HG03103 (cell line): Measurements from ENCODE around the gene NDUFA13.

Source experiments
- ATAC-seq: cut with Tn5 transposase; IDR thresholded peaks from one replicate; pipeline ENCODE4 v1.9.1; 2021; ENCODE audit warnings: low read depth; ENCODE audit not compliant: unreplicated experiment

Gene NDUFA13

DNA sequence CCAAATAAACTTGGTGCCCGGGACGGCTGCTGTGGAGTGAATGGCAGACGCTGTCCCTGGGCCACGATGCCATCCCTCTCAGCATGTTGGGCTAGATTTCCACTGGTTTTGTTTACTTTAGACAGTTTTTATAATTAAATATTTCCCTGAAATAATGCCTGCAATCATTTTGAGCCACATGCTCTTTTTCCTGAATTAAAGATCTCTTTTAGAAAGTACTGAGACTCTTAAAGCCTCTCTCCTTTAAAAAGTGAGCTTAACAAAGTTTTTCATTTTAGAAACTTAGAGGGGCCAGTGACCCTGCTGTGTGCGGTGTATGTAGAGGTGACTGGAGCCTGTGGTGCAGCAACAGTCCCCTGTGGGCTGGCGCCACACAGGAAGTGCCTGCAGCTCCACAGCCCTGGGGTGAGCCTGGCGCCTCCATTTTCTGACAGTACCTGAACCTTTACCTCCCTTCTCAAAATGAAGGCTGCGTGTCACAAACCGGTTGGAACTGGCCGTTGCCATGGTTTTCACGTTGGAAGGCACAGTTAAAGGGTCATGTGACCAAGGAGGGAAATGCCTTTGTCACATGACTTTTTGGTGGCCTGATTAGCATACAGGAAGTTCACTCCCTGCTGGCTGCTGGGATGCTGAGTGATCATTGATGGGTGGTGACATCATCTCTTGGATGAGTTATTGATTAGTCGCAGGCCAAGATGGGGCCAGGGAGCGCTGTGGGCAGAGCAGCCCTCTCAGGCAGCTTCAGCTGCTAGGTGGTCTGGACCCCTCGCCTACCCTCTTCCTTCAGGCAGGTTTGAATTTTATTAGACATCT, 26.9 kb upstream of the NDUFA13 start:
- no peak for ATAC-seq

DNA sequence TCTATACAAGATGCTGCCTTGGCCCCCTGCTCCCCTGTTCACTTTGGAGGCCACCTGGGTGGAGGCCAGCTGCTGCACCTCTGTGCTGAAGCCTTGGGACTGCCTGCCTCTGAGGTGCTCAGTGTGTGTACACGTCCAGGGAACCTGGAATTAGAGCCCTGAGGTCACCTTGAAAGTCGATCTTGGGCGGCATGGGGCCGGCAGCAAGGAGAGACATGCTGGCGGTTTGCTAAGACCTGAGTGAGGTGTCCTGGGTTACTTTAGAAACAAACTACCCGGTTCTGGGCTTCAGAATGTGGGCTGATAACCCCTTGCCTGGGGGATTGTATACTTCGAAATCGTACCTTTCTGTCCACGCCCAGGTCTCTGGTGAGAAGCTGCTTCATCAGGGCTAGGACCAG, 26.2 kb upstream of the NDUFA13 start:
- ATAC-seq, result no peak

DNA sequence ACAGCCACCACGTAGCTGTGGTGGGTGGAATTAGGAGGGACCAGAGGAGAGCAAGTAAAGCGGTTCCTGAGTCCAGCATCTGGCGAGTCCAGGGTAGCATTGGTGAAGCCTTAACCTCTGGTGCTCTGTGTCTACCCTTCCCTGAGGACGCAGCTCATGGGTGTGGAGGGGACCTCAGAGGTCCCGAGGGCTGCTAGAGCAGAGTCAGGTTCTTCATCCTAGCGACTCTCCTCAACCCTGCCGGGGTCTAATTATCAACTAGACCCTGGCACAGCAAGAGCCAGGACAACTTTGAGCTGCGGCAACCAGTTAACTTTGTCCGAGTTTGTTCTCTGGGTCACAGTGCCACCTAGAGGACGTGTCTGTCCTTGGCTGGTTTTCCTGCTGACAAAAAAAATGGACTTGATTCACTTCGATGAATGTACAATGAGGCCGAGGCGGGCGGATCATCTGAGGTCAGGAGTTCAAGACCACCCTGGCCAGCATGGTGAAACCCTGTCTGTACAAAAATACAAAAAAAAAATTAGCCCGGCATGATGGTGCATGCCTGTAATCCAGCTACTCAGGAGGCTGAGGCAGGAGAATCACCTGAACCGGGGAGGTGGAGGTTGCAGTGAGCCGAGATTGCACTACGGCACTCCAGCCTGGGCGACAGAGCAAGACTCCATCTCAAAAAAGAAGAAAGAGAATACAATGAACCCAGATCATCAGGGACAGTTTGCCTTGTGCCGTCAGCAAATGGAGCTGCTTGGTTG, 25.6 kb upstream of the NDUFA13 start:
- ATAC-seq, result no peak

DNA sequence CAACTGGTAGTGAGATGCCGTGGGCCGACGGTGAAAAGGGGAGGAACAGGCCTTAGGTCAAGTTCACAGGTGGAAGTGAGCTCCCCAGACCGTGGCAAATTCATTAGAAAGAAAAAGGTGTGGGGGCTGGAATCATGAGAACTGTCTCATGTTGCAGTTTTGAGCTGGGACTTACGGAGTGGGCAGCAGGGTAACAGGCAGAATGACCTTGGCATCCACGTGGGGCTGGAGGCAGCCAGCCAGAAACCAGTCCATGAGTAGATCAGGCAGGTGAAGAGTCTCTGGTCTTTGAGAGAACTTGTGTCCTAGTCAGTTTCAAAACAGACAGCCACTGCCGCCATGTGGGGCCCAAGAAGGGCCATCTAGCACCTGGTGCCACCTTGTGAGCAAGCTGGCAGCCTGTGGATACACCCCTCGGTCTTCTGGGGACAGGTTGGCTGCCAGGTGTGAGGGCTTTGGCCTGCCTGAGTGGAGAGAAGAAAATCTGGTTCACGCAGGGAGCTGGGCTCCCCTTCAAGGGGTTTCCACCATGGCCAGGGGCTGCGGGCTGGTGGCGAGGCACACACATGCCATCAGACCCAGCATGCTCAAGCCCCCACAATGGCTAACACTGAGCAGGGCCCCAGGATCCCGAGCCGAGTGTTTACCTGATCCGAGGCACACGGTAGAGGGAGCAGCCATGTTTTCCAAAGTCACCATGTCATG, 24.6 kb upstream of the NDUFA13 start:
- no peak for ATAC-seq

DNA sequence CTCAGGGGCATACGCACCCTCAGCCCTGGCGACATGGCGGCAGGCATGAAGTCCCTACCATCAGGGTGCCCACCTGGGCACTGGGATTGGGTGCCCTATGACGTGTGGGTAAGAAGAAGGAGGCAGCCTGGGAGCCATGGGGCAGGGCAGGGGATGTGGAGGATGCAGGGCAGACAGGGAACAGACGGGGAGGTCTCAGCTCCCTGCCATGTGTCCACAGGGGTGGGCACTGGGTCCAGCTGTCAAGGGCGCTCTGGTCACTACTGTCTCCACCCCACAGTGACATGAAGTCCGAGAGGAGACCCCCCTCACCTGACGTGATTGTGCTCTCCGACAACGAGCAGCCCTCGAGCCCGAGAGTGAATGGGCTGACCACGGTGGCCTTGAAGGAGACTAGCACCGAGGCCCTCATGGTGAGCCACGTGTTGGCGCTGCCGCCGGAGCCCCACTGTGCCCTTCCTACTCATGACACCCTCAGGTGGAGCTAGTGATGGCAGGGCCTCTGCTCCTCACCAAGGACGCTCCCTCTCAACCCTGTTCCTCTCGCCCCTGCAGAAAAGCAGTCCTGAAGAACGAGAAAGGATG, 23.9 kb upstream of the NDUFA13 start:
- no peak for ATAC-seq

DNA sequence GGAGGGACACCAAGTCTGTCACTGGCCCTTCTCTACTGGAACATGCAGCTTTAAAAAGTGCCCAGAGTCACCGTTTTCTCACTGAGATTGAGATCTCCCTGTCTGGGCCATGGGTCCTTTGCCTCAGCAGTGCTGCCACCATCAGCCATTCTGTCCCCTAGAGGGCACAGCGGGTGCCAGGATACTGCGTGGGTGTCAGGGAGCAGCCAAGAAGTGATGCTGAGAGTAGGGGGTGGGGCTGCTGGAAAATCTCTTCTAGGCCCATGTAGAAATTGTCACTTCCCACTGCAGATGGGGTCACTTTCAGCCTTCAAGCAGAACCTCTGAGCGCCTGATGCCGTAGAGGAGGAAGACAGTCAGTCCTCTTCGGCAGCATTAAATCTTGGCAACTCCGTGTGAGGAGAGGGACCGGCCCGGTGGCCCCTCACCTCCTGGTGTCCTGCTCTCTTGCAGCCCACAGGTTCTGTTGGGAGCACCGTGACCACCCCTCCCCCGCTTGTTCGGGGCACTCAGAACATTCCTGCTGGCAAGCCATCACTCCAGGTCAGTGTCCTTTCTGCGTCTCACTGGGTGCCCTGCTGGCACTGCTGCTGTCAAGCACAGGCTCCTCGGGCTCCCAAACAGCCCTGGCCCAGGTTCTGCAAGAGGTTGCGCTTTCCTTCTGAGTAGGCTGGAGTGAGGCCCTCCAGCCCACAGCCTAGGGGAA, 22.0 kb upstream of the NDUFA13 start:
- ATAC-seq, result no peak

DNA sequence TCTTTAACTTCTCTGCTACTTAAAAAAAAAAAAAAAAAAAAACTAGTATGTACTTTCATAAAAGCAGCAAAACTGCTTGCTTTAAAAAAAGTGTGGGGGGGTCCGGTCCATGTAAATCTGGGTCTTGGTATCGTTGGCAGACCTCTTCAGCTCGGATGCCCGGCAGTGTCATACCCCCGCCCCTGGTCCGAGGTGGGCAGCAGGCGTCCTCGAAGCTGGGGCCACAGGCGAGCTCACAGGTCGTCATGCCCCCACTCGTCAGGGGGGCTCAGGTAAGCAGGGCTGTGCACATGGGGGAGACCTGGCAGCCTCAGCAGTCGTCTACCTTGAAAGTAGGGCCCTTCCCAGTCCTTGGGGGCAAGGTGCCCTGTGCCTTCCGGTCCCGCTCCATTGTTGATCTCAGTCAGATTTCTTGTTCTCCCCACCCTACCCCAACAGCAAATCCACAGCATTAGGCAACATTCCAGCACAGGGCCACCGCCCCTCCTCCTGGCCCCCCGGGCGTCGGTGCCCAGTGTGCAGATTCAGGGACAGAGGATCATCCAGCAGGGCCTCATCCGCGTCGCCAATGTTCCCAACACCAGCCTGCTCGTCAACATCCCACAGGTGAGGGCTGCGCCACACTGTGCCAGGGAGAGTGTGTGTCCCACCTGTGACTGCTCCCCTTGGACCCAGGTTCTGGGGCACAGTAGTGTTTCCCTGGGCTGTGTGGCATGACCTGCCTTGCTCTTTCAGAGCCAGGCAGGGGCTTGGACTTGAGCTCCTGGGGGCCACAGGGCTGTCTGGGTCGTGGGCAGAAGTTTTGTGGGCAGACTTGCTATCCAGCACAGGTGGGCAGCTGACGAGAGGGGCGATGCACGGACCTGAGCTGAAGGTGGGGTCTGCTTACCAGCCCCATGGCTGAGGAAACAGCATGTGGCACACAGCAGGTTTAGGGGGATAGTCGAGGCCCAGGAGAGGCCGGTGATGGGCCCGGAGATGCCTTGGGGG, 20.1 kb upstream of the NDUFA13 start:
- ATAC-seq, result no peak

DNA sequence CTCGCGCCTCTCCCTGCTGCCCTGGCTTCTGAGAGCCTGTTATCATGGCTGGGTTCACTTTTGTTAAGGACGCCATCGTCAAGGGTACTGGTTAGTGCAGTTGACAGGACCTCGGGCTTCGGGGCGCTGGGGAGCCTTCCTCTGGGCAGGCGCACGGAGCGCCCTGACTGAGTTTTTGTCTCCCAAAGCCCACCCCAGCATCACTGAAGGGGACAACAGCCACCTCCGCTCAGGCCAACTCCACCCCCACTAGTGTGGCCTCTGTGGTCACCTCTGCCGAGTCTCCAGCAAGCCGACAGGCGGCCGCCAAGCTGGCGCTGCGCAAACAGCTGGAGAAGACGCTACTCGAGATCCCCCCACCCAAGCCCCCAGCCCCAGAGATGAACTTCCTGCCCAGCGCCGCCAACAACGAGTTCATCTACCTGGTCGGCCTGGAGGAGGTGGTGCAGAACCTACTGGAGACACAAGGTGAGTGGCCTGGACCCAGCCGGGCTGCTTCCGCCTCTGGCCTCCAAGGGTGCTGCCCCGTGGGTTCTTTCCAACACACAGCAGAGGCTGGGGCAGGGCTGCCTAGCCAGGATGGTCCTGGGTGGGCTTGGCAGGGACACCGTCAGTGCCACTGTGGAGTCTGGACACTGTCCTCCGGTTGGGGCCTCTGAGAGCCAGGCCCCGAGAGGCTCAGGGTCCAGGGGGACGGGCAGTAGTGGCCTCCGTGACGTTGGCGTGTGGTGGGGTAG, 17.6 kb upstream of the NDUFA13 start:
- ATAC-seq, result no peak

DNA sequence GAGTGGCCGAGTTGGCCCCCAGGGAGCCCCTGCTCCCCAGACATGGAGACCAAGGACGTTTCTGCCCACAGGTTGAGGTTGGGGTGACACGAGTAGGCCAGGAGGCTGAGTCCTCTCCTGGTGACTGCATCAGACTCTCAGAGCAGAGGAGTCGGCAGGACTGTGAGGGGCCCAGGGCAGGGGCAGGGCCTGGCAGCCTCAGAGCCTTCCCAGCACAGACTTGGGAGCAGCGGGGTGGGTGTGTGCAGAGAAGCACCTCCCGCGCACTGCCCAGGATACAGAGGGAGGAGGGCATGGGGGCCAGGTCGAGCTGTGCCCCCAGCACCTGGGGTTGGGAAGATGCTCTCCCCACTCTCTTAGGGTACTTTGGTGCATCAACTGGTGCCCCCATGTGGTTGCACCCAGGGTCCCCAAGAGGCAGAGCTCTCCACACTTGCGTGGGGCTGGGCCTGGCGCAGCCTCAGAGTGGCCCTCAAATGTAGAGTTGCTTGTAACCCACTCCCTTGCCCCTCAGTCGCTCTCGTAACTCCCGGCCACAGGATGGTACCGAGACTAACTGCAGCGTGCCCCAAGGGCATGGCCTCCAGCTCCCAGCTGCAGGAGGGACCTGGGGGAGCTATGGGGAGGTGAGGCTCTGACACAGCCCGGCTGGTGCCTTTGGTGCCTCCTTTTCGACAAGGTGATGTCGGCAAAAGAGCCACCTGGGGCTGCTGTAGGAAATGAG, 16.6 kb upstream of the NDUFA13 start:
- no peak for ATAC-seq

DNA sequence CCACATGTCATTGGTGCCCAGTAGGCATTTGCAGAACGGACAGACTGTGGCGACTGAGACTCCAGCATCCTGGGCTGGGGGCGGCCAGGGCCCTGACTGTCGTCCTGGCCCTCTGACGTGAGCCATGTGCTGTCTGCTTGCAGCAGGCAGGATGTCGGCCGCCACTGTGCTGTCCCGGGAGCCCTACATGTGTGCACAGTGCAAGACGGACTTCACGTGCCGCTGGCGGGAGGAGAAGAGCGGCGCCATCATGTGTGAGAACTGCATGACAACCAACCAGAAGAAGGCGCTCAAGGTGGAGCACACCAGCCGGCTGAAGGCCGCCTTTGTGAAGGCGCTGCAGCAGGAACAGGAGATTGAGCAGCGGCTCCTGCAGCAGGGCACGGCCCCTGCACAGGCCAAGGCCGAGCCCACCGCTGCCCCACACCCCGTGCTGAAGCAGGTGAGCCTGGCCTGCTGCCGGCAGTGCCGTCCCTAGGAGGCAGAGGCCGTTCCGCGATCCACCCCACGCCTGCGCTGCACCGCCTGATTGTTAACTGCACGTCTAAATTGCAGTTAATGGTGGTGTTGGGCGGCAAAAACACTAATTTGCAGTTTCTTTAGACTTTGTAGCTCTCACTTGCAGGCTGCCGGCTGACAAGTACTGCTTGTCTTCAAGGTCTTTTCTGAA, 14.9 kb upstream of the NDUFA13 start:
- ATAC-seq, result no peak

DNA sequence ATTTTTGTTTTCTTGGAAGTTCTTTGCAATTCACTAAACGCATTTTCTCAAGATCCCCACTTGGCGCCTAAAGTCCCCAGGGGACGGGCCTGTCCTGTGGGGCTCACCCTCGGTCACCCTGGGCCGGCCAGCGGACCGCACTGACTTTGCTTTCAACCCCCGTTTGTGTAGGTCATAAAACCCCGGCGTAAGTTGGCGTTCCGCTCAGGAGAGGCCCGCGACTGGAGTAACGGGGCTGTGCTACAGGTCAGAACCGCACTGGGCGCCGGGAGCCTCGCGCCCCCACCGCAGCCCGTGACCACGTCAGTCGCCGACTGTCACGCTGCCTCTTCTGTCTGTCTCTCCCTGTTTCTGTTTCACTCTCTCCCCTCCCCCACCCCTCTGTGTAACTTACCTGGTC, 14.2 kb upstream of the NDUFA13 start:
- no peak for ATAC-seq

DNA sequence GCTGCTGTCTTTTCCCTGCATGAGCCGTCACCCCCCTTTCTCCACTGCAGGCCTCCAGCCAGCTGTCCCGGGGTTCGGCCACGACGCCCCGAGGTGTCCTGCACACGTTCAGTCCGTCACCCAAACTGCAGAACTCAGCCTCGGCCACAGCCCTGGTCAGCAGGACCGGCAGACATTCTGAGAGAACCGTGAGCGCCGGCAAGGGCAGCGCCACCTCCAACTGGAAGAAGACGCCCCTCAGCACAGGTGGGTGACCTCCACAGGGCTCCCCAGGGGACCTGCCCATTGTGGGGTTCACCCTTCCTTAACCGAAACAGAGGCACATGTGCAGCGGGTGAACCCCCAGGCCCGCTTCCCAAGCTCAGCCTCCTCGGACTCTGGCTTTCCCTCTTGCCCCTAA, 13.7 kb upstream of the NDUFA13 start:
- ATAC-seq, result no peak

DNA sequence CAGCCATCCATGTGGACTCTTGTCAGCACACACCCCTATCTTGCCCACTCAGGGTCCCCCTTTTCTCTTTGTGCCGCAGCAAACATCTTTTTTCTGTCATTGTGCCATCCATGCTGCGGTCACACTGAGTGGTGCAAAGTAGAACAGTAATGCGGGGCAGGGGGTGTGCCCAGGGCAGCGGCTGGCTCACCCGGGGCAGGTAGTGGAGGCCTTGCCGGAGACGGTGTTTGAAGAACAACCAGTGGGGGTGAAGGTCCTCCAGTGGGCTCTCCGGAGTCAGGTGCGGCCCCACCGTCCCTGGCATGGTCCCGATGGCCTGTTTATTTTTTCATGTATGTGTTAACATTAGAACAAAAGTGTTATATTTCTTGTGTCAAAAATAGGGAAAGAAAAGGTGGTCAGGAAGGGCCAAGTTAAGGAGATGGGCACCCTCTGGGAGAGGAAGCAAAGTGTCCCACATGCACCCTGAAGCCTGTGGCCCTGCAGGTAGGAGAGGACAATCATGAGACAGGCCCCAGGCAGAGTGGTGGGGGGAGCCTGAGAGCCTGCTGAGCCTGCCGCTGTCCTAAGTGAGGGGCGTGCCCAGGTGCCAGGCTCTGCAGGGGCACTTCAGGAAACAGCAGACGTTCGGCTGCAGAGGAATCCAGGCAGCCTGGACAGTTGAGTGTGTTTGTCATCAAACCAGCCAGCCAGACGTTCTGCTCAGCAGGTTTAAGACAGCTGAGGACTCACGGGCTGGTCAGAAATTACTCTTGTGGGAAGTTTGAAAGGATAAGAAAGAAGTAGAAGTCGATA, 13.0 kb upstream of the NDUFA13 start:
- ATAC-seq, result no peak

DNA sequence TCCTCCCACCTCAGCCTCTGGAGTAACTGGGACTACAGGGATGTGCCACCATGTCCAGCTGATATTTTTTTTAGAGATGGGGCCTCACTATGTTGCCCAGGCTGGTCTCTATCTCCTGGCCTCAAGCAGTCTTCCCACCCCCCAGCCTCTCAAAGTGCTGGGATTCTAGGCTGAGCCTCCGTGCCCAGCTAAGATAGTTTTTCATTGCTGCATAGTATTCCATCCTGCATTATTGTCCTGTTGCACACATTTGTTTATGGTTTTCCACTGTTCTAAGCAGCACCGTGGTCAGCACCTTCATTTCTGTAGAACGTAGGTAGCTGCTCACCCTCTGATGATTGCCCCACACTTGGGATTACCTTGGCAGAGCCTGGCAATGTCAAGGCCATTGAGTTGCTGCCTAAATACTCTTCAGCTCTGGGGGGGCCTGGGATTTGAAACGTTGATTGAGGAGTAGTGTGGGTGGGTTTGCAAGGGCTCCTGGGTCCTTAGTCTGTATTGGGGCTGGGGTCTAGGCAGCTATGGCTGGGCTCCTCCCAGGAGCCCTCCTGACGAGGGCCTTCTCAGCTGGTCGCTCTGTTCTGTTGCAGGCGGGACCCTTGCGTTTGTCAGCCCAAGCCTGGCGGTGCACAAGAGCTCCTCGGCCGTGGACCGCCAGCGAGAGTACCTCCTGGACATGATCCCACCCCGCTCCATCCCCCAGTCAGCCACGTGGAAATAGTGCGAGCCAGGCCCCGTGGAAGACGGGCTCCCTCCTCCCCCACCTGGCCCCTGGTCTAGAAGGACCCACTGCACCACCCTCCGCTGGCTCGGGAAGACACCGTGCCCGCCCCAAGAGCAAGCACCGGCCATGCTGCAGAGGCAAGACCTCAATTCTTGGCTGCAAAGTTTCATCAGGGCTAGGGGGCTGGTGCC, 11.0 kb upstream of the NDUFA13 start:
- ATAC-seq, result no peak

DNA sequence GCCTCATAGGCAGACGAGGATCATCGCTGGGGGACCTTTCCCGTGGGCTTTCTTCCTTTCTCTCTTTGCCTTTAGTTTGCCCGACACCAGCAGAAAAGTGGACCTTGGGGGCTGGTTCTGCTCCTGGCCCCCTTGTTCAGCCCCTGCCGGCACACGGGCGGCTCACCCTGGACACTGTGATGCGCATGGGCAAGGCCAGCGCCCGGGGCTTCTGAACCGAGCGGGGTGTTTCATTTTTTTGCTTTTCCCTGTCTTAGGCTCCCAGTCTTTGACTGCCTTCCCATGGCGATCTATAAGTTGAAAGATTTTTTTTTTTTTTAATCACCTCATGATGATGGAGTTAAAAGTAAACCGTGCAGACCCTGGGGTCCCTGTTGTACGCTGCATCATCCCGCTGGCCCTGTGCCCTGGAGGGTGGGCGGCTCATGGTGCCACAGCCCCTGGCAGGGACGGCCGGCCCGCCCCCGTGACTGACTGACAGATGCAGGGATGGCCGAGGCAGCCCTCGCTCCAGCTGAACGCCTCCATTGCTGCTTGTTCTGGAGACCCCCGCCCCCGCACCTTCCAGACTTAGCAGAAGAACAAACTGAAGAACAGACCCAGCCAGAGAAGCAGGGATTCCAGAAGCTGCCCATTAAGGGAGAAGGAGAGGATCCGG, 10.2 kb upstream of the NDUFA13 start:
- ATAC-seq, result no peak
